GM12878 (cell line): ENCODE data around the gene PLK2. TPM values are rescaled to one million over a fixed set of nuclear protein-coding genes. Genes with fewer than 3 reads are reported as not detected.

Experiments used
- ATAC-seq: fragments of 200-7000 bp; cut with Tn5 transposase; 3 replicates; pipeline ENCODE4 v1.9.1; 2020; ENCODE audit warnings: mild to moderate bottlenecking, moderate library complexity
- BruUV-seq: library from RNA; stranded (reverse); fragments of 400-500 nt; replicated peaks from 2 replicates; lab custom pipeline; 2021; lab: Mats Ljungman, UMichigan
- CTCF ChIA-PET: fragments of 300-600 bp; sonication (Branson Sonifier 250); formaldehyde crosslinking; extraction: SDS; loops from one replicate; lab custom pipeline; 2021; ENCODE audit warnings: inconsistent platforms; lab: Yijun Ruan, JAX
- POLR2A ChIA-PET: fragments of 350-600 bp; formaldehyde crosslinking; extraction: SDS; loops from one replicate; lab custom pipeline; 2021; ENCODE audit warnings: inconsistent platforms; lab: Charles Lee
- RAD21 ChIA-PET: fragments of 300-600 bp; sonication (Branson Sonifier 250); formaldehyde crosslinking; loops from one replicate; lab custom pipeline; 2023; ENCODE audit warnings: antibody characterized with exemption; ENCODE audit not compliant: unreplicated experiment; lab: Charles Lee
- SMC1A ChIA-PET: fragments of 300-600 bp; sonication (Branson Sonifier 250); formaldehyde crosslinking; loops from one replicate; lab custom pipeline; 2023; ENCODE audit not compliant: unreplicated experiment, uncharacterized antibody; lab: Charles Lee
- DNase-seq: peaks from one replicate; pipeline ENCODE4 v3.0.0-alpha.2; 2011; ENCODE audit warnings: low read depth, low spot score
- FAIRE-seq: peaks from 3 replicates; lab custom pipeline; 2011; peaks lifted over from hg19 to GRCh38; lab: Jason Lieb, UNC
- H2AFZ ChIP-seq: 2 replicates; pipeline ENCODE4 v1.6.0; 2011; ENCODE audit warnings: low read depth, low read length, control low read depth; ENCODE audit not compliant: control insufficient read depth
- H3K27ac ChIP-seq: 2 replicates; pipeline ENCODE4 v1.5.1; 2011; ENCODE audit warnings: control low read depth; ENCODE audit not compliant: control insufficient read depth, insufficient read depth
- H3K27me3 ChIP-seq, 2 experiments: replicated peaks in 1 of 2; 2 replicates each; pipeline versions ENCODE4 v1.6.0 to v1.6.1; 2011; ENCODE audit warnings: low read length in 1 of 2; ENCODE audit not compliant: control insufficient read depth in 2 of 2, insufficient read depth in 2 of 2
- H3K36me3 ChIP-seq, 2 experiments: 2 replicates each; pipeline ENCODE4 v1.5.1; 2011; ENCODE audit warnings: low read length in 1 of 2; ENCODE audit not compliant: control insufficient read depth in 2 of 2, insufficient read depth in 2 of 2
- H3K4me1 ChIP-seq: 2 replicates; pipeline ENCODE4 v1.6.1; 2011; ENCODE audit warnings: mild to moderate bottlenecking, low read length, moderate library complexity, mixed read lengths; ENCODE audit not compliant: control insufficient read depth, insufficient read depth
- H3K4me2 ChIP-seq: 2 replicates; pipeline ENCODE4 v1.6.0; 2011; ENCODE audit warnings: control low read depth; ENCODE audit not compliant: control insufficient read depth, insufficient read depth
- H3K4me3 ChIP-seq: fragments of 200-600 bp; sonication (generic); 2 replicates; pipeline ENCODE4 v1.5.1; 2016
- H3K79me2 ChIP-seq: 2 replicates; pipeline ENCODE4 v1.6.0; 2011; ENCODE audit warnings: low read length; ENCODE audit not compliant: control insufficient read depth, insufficient read depth
- H3K9ac ChIP-seq: 2 replicates; pipeline ENCODE4 v1.8.0; 2011; ENCODE audit warnings: low read length, control low read depth, mixed read lengths; ENCODE audit not compliant: control insufficient read depth, insufficient read depth
- H3K9me3 ChIP-seq: replicated peaks from 3 replicates; pipeline ENCODE4 v1.5.1; 2011; ENCODE audit warnings: mild to moderate bottlenecking, low read length; ENCODE audit not compliant: control insufficient read depth, insufficient read depth
- H4K20me1 ChIP-seq: 2 replicates; pipeline ENCODE4 v1.6.0; 2011; ENCODE audit not compliant: control insufficient read depth, insufficient read depth
- BCL11A ChIP-seq: IDR thresholded peaks from 2 replicates; pipeline ENCODE4 v1.6.1; 2011; ENCODE audit warnings: low read depth, low read length
- ETV6 ChIP-seq, 2 experiments: fragments of 450-650 bp in 1 of 2; IDR thresholded peaks in 1 of 2; conservative IDR thresholded peaks in 1 of 2; 2 replicates each; pipeline ENCODE4 v1.6.1; 2014; ENCODE audit warnings: antibody characterized with exemption in 1 of 2, borderline replicate concordance in 1 of 2, low read depth in 1 of 2, mild to moderate bottlenecking in 1 of 2, moderate library complexity in 1 of 2
- GATAD2B ChIP-seq: fragments of 450-650 bp; conservative IDR thresholded peaks from 2 replicates; pipeline ENCODE4 v1.6.1; 2017; ENCODE audit warnings: low read depth, mild to moderate bottlenecking, moderate library complexity
- HCFC1 ChIP-seq: fragments of 150-350 bp; IDR thresholded peaks from 2 replicates; pipeline ENCODE4 v1.6.1; 2014; ENCODE audit warnings: low read length
- HDGF ChIP-seq: fragments of 450-650 bp; IDR thresholded peaks from 2 replicates; pipeline ENCODE4 v1.6.1; 2016; ENCODE audit warnings: antibody characterized with exemption
- IRF5 ChIP-seq: fragments of 450-650 bp; IDR thresholded peaks from 2 replicates; pipeline ENCODE4 v1.6.1; 2017; ENCODE audit warnings: borderline replicate concordance
- KLF5 ChIP-seq: fragments of 450-650 bp; IDR thresholded peaks from 2 replicates; pipeline ENCODE4 v1.6.1; 2014; ENCODE audit warnings: mild to moderate bottlenecking; ENCODE audit not compliant: partially characterized antibody
- NBN ChIP-seq: fragments of 450-650 bp; IDR thresholded peaks from 2 replicates; pipeline ENCODE4 v1.6.1; 2016
- NR2F1 ChIP-seq: fragments of 450-650 bp; conservative IDR thresholded peaks from 2 replicates; pipeline ENCODE4 v1.6.1; 2017; ENCODE audit warnings: mild to moderate bottlenecking
- PAX5 ChIP-seq: IDR thresholded peaks from 2 replicates; pipeline ENCODE4 v1.6.1; 2011; ENCODE audit warnings: low read depth, low read length, borderline replicate concordance
- POLR2AphosphoS2 ChIP-seq: IDR thresholded peaks from 2 replicates; pipeline ENCODE4 v1.6.1; 2011; ENCODE audit warnings: low read depth, mild to moderate bottlenecking, low read length, improper control_type of control experiment, moderate library complexity
- POLR2AphosphoS5 ChIP-seq: IDR thresholded peaks from 2 replicates; pipeline ENCODE4 v1.6.1; 2011; ENCODE audit warnings: mild to moderate bottlenecking, low read length, inconsistent platforms
- RB1 ChIP-seq: fragments of 450-650 bp; formaldehyde crosslinking; IDR thresholded peaks from 2 replicates; pipeline ENCODE4 v1.6.1; 2017; ENCODE audit warnings: mild to moderate bottlenecking, borderline replicate concordance
- SIX5 ChIP-seq: IDR thresholded peaks from 2 replicates; pipeline ENCODE4 v1.6.1; 2011; ENCODE audit warnings: mild to moderate bottlenecking, low read depth, low read length, moderate library complexity; ENCODE audit not compliant: severe bottlenecking
- STAT3 ChIP-seq: IDR thresholded peaks from 2 replicates; pipeline ENCODE4 v1.6.1; 2011; ENCODE audit warnings: low read depth, low read length, improper control_type of control experiment
- TBL1XR1 ChIP-seq: IDR thresholded peaks from 2 replicates; pipeline ENCODE4 v1.6.1; 2012; ENCODE audit warnings: low read depth, low read length, improper control_type of control experiment
- TCF3 ChIP-seq: IDR thresholded peaks from 2 replicates; pipeline ENCODE4 v1.6.1; 2012; ENCODE audit warnings: low read depth, mild to moderate bottlenecking, low read length, borderline replicate concordance; ENCODE audit not compliant: insufficient read depth
- USF2 ChIP-seq: IDR thresholded peaks from 2 replicates; pipeline ENCODE4 v1.6.1; 2011; ENCODE audit warnings: low read depth, low read length, improper control_type of control experiment, borderline replicate concordance
- WRNIP1 ChIP-seq: IDR thresholded peaks from 2 replicates; pipeline ENCODE4 v1.6.1; 2011; ENCODE audit warnings: low read depth, low read length, improper control_type of control experiment, borderline replicate concordance
- ZNF274 ChIP-seq: IDR thresholded peaks from one replicate; pipeline ENCODE4 v1.8.0; 2011; ENCODE audit not compliant: insufficient read length, insufficient read depth
- WGBS: methylation state at CpG from one replicate; pipeline ENCODE4 v1.1.6; 2016; ENCODE audit warnings: low lambda C conversion rate; ENCODE audit not compliant: insufficient replicate concordance, insufficient coverage; ENCODE audit errors: missing lambda C conversion rate; 5-methylcytosine and 5-hydroxymethylcytosine counted together
- in situ Hi-C: fragments of 300-500 bp; cut with MboI; formaldehyde crosslinking; loops from 9 replicates; pipeline ENCODE4 v1.14.3; 2018; ENCODE audit warnings: mixed read lengths
- intact Hi-C: fragments of 100-400 bp; cut with micrococcal nuclease; formaldehyde crosslinking; loops from one replicate; pipeline ENCODE4 v1.14.2; 2022; ENCODE audit not compliant: unreplicated experiment
- polyA plus RNA-seq, 11 experiments: library from polyadenylated mRNA; depleted of rRNA in 4 of 11; unstranded in 6 of 11; stranded (reverse) in 5 of 11; fragments of >200 nt; fragmentation: Nextera tagmentation in 4 of 11; fragmentation: Illumina TruSeq in 1 of 11; extraction: Ambion mirVana in 4 of 11; extraction: Trizol in 1 of 11; gene quantifications; 1 replicate in 1 of 11; 2 replicates in 10 of 11; pipeline versions ENCODE4 v1.2.1 to v1.2.3, GENCODE V29; 2011 to 2016; ENCODE audit warnings: inconsistent platforms in 2 of 11, missing spikeins in 2 of 11, low read depth in 1 of 11
- total RNA-seq, 4 experiments: library from RNA; depleted of rRNA in 3 of 4; stranded (reverse); fragments of >200 nt in 3 of 4; fragmentation: Illumina TruSeq in 1 of 4; extraction: Trizol in 1 of 4; gene quantifications; 2 replicates each; pipeline versions ENCODE4 v1.2.1 to v1.2.3, GENCODE V29; 2013 to 2021

The PLK2 gene
- total and polyA plus RNA-seq, 10 of the 15 experiments (the other 5 are each of a cell fraction or from before 2014, with no cell fraction given), result 0.07 to 3.9 (median 0.52) TPM

- TF ChIP-seq USF2 (no peak), NR2F1 (no peak), TBL1XR1 (no peak)
- TF ChIP-seq, all 136 proteins: peak for 0
These were observed 15.5 kb upstream of the PLK2 start (continued) for GRCh38 chr5:58475404-58475803.

- Histone ChIP-seq H3K4me2 (no peak overlapping the region), H4K20me1 (no peaks in the 10 kb centered on the region), H3K9ac (no peak overlapping the region), H2AFZ (no peak overlapping the region), H3K27ac (no peak overlapping the region), H3K4me1 (no peaks in the 10 kb centered on the region; the same call in 1 of the 2 replicates), H3K79me2 (no peaks in the 10 kb centered on the region), H3K9me3 (no peaks in the 10 kb centered on the region), H3K4me3 (no peak overlapping the region), H3K36me3 (no peaks in the 10 kb centered on the region), H3K27me3 (no peaks in the 10 kb centered on the region)
- ChIA-PET RAD21 (interaction anchor here (0.7 kb wide), 1 partner anchor 1570 kb away, joined by 3 read pairs; no protein-coding TSS in a partner anchor), POLR2A (no interaction called here), SMC1A (no interaction called here), CTCF (interaction anchor here (0.6 kb wide), 1 partner anchor 416 kb away, joined by 3 read pairs; no protein-coding TSS in a partner anchor)
- in situ Hi-C loops, result loop anchor here (25.0 kb wide), 2 partner anchors 808 to 1558 kb away; partner anchors contain the start of gene SETD9
- FAIRE-seq, result no peak
- DNase-seq, result no peak
- BruUV-seq, result no TSS peak
- intact Hi-C loops, result loop anchor here (10.0 kb wide), 2 partner anchors 55 to 1565 kb away; partner anchors contain the start of gene SETD9
- 0% methylated on average over 2 of the region's 2 CpGs for WGBS
- ATAC-seq, result no peak
- TF ChIP-seq TCF3 (no peak), POLR2AphosphoS5 (no peak), POLR2AphosphoS2 (no peak), WRNIP1 (no peak), RB1 (no peak), IRF5 (no peak), NBN (no peak), HDGF (no peak), STAT3 (no peak), PAX5 (no peak), ETV6 (conservative IDR thresholded peaks at IDR 0.05 in 1 of 2, IDR thresholded peaks at IDR 0.05 in 1 of 2; ENCODE audit: borderline replicate concordance in 1 of 2, low read depth in 1 of 2) (no peak), KLF5 (no peak), GATAD2B (no peak), BCL11A (no peak), ZNF274 (no peak), SIX5 (no peak), HCFC1 (no peak)
These were observed 10.0 kb upstream of the PLK2 start for GRCh38 chr5:58469896-58470295.
